ENCODE data around the gene IRF3. TPM values are rescaled to one million over a fixed set of nuclear protein-coding genes. Genes with fewer than 3 reads are reported as not detected.

Gene IRF3
- total and polyA plus RNA-seq, 10 of the 15 experiments (the other 5 are each of a cell fraction or from before 2014, with no cell fraction given), result 5.5 to 110 (median 63.4) TPM

DNA sequence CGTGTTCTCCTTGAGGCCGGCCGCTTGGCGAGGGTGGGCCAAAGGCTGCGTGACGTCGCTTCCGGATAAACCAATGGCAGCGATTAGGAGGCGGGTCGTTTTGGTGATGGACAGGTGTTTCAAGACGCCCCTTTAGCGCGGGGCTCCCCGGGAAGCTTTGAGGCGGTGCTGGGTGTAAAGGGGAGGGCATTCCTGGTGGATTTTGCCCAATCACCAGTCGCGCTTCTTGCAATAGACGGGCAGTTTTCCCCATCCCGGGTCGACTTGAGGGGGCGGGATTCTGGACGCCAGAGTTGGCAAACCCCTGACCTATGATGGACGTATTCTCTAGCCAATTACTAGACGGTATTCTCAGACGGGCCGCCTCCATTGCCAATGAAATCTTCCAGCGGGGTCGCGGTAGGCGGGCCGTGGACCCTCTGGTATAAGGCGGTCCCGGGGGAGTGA lies 11.2 kb upstream of the IRF3 start (continued):
- TF ChIP-seq E4F1 (IDR thresholded peaks at IDR 0.05; ENCODE audit: borderline replicate concordance, partially characterized antibody), result no peak
- no peak for TF ChIP-seq MTA3 (IDR thresholded peaks at IDR 0.05; ENCODE audit: borderline replicate concordance, low read length)
- no peak for TF ChIP-seq HDAC6 (IDR thresholded peaks at IDR 0.05; ENCODE audit: unreplicated experiment)
- TF ChIP-seq, protein P1, sequence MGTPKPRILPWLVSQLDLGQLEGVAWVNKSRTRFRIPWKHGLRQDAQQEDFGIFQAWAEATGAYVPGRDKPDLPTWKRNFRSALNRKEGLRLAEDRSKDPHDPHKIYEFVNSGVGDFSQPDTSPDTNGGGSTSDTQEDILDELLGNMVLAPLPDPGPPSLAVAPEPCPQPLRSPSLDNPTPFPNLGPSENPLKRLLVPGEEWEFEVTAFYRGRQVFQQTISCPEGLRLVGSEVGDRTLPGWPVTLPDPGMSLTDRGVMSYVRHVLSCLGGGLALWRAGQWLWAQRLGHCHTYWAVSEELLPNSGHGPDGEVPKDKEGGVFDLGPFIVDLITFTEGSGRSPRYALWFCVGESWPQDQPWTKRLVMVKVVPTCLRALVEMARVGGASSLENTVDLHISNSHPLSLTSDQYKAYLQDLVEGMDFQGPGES (IDR thresholded peaks at IDR 0.05), result peak; percentile 93
- peak; percentile 93 for TF ChIP-seq SP1 (IDR thresholded peaks at IDR 0.05; ENCODE audit: low read depth, low read length)
- no peak for TF ChIP-seq IKZF1 (conservative IDR thresholded peaks at IDR 0.05)
- no peak for TF ChIP-seq IRF5 (IDR thresholded peaks at IDR 0.05; ENCODE audit: borderline replicate concordance)
- no peak for TF ChIP-seq ZBED1 (IDR thresholded peaks at IDR 0.05; ENCODE audit: borderline replicate concordance)
- no peak for TF ChIP-seq BHLHE40 (IDR thresholded peaks at IDR 0.05; ENCODE audit: borderline replicate concordance in 1 of 2, low read depth in 2 of 2, low read length in 1 of 2)
- 0 out of 2 replicates have a peak, but pooled peaks have one; percentile 56 for TF ChIP-seq RCOR1 (conservative IDR thresholded peaks at IDR 0.05; ENCODE audit: low read depth, low read length)
- TF ChIP-seq RFX5 (IDR thresholded peaks at IDR 0.05; ENCODE audit: low read depth, low read length), result peak; percentile 65
- TF ChIP-seq TAF1 (IDR thresholded peaks at IDR 0.05; ENCODE audit: borderline replicate concordance, low read depth, low read length), result no peak
- peak; percentile 99 for TF ChIP-seq MEF2B (IDR thresholded peaks at IDR 0.05; ENCODE audit: partially characterized antibody, poor library complexity, severe bottlenecking)
- no peak for TF ChIP-seq EZH2 (IDR thresholded peaks at IDR 0.05; ENCODE audit: borderline replicate concordance, control insufficient read depth, low read depth, low read length)
- TF ChIP-seq RBBP5 (conservative IDR thresholded peaks at IDR 0.05), result no peak
- peak; percentile 92 for TF ChIP-seq NR2C1 (IDR thresholded peaks at IDR 0.05)
- TF ChIP-seq CREM (IDR thresholded peaks at IDR 0.05; ENCODE audit: low read depth), result no peak; the same call in 1 of the 2 replicates
- TF ChIP-seq NFXL1 (IDR thresholded peaks at IDR 0.05; ENCODE audit: borderline replicate concordance), result no peak
- TF ChIP-seq CEBPZ (IDR thresholded peaks at IDR 0.05; ENCODE audit: low read depth, low read length), result peak; percentile 97
- TF ChIP-seq CHD1 (IDR thresholded peaks at IDR 0.05; ENCODE audit: low read depth, low read length), result no peak
- peak; percentile 86 for TF ChIP-seq FOS (IDR thresholded peaks at IDR 0.05; ENCODE audit: borderline replicate concordance, extremely low read depth, insufficient read length)
- TF ChIP-seq, protein P2, sequence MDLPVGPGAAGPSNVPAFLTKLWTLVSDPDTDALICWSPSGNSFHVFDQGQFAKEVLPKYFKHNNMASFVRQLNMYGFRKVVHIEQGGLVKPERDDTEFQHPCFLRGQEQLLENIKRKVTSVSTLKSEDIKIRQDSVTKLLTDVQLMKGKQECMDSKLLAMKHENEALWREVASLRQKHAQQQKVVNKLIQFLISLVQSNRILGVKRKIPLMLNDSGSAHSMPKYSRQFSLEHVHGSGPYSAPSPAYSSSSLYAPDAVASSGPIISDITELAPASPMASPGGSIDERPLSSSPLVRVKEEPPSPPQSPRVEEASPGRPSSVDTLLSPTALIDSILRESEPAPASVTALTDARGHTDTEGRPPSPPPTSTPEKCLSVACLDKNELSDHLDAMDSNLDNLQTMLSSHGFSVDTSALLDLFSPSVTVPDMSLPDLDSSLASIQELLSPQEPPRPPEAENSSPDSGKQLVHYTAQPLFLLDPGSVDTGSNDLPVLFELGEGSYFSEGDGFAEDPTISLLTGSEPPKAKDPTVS (IDR thresholded peaks at IDR 0.05; ENCODE audit: low read depth, low read length), result 0 out of 2 replicates have a peak, but pooled peaks have one; percentile 25
